Measurements from ENCODE around the gene PRTG. TPM values are rescaled to one million over a fixed set of nuclear protein-coding genes. Genes with fewer than 3 reads are reported as not detected.
A peak's percentile ranks its signal among the peaks of the same experiment; 100 is the strongest.

Gene PRTG
- total RNA-seq, 1 donor from 2014 or later = under 0.01 TPM

DNA sequence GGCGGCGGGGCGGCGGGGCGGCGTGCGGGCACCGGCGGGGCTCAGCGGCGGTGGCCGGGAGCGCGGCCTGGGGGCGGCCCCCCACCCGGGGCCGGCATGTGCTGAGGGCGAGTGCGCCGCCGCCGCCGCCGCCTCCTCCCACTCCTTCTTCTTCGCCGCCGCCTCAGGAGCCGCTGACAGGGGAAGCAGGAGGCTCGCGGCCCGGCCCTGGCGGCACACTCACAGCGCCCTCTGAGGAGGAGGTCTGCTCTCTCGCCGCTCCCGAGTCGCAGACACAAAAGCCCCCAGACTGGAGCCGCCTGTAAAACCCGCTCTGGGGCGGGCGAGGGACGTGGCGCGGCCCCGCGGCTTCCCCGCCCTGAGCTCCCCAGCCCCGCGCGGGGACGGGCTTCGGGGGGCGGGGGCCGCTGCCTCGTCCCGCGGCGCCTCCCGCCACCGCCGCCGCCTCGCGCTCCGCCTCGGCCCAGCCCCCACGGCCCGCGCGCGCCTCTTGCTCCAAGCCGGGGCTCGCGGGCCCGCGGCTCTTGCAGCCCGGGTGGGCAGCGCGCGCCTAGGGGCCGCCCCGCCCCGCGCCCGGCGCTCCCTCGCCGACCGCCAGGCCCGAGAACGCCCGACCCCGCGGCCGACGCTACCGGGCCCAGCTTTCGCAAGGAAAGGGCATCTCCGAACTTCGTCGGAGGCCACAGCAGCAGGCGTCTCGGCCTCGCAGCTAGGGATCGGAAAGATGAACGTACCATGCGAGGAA is 154.7 kb downstream of the PRTG start, which contains the start of gene PYGO1:
TSS of gene PYGO1 (minus strand) at position 276 of the 745 bp plus-strand sequence. CDS start 462 bp downstream, outside the sequence.
- FAIRE-seq (no peak), DNase-seq (ENCODE audit: low read depth) (peak; percentile 2)
- H3K36me3 ChIP-seq (ENCODE audit: control insufficient read depth, insufficient read depth, low read length) = no peaks in the 10 kb centered on the region
- TF ChIP-seq, protein P1, sequence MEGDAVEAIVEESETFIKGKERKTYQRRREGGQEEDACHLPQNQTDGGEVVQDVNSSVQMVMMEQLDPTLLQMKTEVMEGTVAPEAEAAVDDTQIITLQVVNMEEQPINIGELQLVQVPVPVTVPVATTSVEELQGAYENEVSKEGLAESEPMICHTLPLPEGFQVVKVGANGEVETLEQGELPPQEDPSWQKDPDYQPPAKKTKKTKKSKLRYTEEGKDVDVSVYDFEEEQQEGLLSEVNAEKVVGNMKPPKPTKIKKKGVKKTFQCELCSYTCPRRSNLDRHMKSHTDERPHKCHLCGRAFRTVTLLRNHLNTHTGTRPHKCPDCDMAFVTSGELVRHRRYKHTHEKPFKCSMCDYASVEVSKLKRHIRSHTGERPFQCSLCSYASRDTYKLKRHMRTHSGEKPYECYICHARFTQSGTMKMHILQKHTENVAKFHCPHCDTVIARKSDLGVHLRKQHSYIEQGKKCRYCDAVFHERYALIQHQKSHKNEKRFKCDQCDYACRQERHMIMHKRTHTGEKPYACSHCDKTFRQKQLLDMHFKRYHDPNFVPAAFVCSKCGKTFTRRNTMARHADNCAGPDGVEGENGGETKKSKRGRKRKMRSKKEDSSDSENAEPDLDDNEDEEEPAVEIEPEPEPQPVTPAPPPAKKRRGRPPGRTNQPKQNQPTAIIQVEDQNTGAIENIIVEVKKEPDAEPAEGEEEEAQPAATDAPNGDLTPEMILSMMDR (IDR thresholded peaks at IDR 0.05; ENCODE audit: insufficient read depth, low read length, severe bottlenecking) = no peak
- peak within 1 kb of the TSS; percentile 48 for H3K4me3 ChIP-seq (ENCODE audit: low read depth, low read length)
- peaks cover 8% of the 10 kb centered on the region for H3K27me3 ChIP-seq (ENCODE audit: control insufficient read depth, insufficient read depth, low read length)

DNA sequence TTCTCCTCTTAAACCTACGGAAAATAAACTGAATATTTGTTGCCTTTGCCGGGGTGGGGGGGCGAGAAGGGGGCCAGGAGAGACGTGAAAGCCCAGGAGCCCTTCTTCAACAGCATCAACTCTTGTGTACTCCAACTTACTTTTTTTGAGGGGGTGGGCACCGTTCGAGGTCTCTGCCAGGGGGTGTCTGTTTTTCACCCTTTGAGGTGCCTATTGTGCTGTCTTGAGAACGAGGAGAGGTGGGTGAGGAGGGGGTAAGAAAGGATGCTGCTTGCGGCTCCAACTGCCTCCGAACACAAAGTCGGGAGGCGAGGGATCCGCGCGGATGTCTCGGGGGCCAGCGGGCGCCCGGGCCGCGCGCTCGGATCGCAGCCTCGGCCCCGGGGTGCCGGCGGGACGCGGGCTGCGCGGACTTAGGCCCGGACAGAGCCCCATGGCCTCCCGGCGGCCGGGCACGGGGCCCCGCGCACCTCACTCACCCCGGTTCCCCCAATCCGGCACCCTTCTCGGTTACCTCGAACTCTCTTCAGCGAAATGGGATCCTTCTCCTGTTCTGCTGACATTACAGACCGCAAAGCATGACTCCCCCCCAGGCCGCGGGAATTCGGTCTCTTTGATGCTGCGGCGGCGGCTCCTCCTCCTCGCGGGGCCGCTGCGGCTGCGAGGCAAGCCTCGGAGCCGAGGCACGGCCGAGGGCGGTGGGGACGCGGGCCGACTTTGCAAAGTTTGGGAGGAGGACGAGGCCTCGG is 155.5 kb downstream of the PRTG start:
- Histone ChIP-seq H3K4me3 (ENCODE audit: low read depth, low read length) (peak overlapping the region; percentile 48), H3K36me3 (ENCODE audit: control insufficient read depth, insufficient read depth, low read length) (no peaks in the 10 kb centered on the region), H3K27me3 (ENCODE audit: control insufficient read depth, insufficient read depth, low read length) (peaks cover 8% of the 10 kb centered on the region)
- no peak for DNase-seq (ENCODE audit: low read depth)
- FAIRE-seq = no peak
- TF ChIP-seq, protein P1 (IDR thresholded peaks at IDR 0.05; ENCODE audit: insufficient read depth, low read length, severe bottlenecking) = no peak

DNA sequence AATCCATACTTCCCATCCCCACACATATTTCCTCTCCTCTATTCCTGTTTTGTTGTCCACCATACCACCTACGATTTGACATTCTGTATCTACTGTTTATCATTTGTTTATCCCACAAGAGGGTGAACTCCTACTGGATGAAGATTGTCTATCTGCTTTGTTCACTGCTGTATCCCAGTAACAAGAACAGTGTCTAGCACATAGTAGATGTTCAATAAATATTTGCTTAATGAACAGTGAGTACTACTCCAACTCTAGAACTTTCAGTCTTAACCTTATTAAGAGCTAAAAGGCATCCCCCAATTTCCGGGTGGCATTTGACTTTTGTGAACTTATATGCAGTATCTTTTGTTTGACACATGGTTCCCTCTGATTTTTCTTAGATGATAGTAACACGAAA is 156.1 kb downstream of the PRTG start:
- H3K4me3 ChIP-seq (ENCODE audit: low read depth, low read length) = no peak overlapping the region
- peak; percentile 60 for FAIRE-seq

DNA sequence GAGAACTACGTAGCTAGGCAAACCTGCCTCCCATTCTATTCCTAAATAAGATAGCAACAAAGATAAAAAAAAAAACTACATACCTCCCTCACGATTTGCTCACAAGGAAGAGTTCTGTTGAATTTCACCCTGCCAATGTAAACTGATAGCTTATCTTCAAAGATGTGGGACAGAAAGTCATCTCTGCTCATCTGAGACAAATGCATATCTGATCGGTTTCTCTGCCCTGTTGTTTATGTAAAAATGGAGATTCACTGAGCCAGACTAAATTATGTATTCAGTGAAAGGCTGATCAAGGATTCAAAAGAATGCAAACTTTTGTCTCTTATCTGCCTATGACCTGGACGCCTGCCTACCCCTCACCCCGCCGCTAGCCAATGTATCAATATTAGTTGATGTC is 166.0 kb downstream of the PRTG start:
- FAIRE-seq (no peak), DNase-seq (ENCODE audit: low read depth) (no peak)
- H3K4me3 ChIP-seq (ENCODE audit: low read depth, low read length) = no peak overlapping the region
- no peaks in the 10 kb centered on the region for H3K36me3 ChIP-seq (ENCODE audit: control insufficient read depth, insufficient read depth, low read length)
- no peaks in the 10 kb centered on the region for H3K27me3 ChIP-seq (ENCODE audit: control insufficient read depth, insufficient read depth, low read length)
- TF ChIP-seq, protein P1 (IDR thresholded peaks at IDR 0.05; ENCODE audit: insufficient read depth, low read length, severe bottlenecking) = no peak

More for the DNA sequence above, 156.1 kb downstream of the PRTG start:
- no peak for DNase-seq (ENCODE audit: low read depth)
- Histone ChIP-seq H3K27me3 (ENCODE audit: control insufficient read depth, insufficient read depth, low read length) (peaks cover 8% of the 10 kb centered on the region), H3K36me3 (ENCODE audit: control insufficient read depth, insufficient read depth, low read length) (no peaks in the 10 kb centered on the region)
- TF ChIP-seq, protein P1 (IDR thresholded peaks at IDR 0.05; ENCODE audit: insufficient read depth, low read length, severe bottlenecking) = no peak

DNA sequence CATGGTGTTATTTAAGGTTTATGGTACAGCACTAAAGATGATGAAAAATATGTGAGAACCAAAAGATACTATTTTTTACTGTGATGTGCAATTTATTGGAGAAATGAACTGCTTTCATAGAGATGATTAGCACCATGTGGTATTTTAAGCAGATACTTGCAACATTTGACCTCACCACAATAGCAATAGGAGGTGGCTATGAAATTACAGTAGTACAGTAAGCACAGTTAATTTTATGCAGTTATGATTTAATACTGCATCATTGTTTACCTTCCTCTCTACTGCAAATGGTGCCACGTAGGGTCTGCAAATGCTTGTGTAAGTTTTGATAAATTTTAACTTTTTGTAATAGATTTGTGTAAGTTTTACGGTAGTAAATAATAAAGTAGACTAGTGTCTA is 168.9 kb downstream of the PRTG start:
- TF ChIP-seq, protein P1 (IDR thresholded peaks at IDR 0.05; ENCODE audit: insufficient read depth, low read length, severe bottlenecking) = no peak
- DNase-seq (ENCODE audit: low read depth) (no peak), FAIRE-seq (no peak)
- Histone ChIP-seq H3K27me3 (ENCODE audit: control insufficient read depth, insufficient read depth, low read length) (no peaks in the 10 kb centered on the region), H3K36me3 (ENCODE audit: control insufficient read depth, insufficient read depth, low read length) (no peaks in the 10 kb centered on the region), H3K4me3 (ENCODE audit: low read depth, low read length) (no peak overlapping the region)
